ENCODE measurements around the gene PRRT1B. TPM values are rescaled to one million over a fixed set of nuclear protein-coding genes. Genes with fewer than 3 reads are reported as not detected.

The PRRT1B gene
- total RNA-seq, 1 donor from 2014 or later: not detected

DNA sequence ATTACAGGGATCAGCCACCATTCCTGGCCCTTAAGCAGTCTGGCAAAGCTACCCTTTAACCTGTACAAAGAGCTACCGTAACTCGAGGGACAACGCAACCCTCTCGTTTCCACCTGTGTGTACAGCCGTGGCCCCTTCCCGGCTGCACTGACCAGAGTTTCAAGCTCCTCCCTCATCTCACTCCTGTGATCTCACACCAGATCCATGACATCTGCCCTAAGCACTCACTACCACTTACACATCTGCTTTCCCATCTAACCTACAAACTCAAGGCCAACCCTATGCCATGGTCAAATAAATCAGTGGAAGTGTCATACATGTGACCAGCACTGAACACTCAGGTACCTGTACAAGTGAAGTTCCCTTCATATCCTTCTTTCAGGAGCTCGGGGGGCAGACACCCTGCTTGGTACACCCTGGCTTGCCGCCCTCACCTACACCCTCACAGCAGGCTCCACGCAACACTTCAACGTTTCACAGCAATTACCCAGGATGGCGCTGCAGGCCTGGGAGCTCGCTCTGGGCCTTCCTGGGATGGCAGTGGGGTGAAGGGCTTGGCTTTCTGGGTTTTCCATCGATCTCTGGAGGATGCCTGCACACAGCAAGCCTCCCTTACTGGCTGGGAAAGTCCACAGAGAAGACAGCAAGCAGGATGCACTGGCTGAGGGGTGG, 61.7 kb downstream of the PRRT1B start:
- intact Hi-C loops (cut with DNase I): no loop called here
- Histone ChIP-seq H3K4me1 (peaks cover 12 to 43% of the 10 kb centered on the region in 2 donors), H3K36me3 (peaks cover 27 to 33% of the 10 kb centered on the region in 2 donors), H3K27me3 (no peaks in the 10 kb centered on the region), H3K9me3 (no peaks in the 10 kb centered on the region), H3K27ac (peak overlapping the region; percentile 76 to 91), H3K4me3 (no peak overlapping the region)
- TF ChIP-seq, protein P1, sequence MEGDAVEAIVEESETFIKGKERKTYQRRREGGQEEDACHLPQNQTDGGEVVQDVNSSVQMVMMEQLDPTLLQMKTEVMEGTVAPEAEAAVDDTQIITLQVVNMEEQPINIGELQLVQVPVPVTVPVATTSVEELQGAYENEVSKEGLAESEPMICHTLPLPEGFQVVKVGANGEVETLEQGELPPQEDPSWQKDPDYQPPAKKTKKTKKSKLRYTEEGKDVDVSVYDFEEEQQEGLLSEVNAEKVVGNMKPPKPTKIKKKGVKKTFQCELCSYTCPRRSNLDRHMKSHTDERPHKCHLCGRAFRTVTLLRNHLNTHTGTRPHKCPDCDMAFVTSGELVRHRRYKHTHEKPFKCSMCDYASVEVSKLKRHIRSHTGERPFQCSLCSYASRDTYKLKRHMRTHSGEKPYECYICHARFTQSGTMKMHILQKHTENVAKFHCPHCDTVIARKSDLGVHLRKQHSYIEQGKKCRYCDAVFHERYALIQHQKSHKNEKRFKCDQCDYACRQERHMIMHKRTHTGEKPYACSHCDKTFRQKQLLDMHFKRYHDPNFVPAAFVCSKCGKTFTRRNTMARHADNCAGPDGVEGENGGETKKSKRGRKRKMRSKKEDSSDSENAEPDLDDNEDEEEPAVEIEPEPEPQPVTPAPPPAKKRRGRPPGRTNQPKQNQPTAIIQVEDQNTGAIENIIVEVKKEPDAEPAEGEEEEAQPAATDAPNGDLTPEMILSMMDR (IDR thresholded peaks at IDR 0.05): no peak
- DNase-seq (ENCODE audit: low spot score in 2 of 2): no peak

DNA sequence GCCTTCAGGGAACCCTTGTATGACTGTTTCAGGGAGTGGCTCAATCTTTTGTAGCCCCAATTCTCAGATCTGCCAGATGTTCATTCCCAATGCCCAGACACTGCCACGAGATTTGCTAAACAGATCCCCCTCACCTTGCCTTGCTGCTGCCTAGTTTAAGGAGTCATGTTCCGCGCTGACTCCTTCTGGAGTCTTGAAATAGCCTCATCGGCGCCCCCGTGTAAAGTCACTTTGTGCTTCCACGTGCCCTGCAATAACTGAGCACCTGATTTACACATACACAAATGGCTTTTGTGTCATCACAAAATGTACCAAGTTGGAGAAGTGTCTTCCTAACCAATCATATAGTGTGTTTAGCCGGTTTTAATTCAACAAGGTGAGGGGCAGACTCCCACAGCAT, 62.3 kb downstream of the PRRT1B start:
- intact Hi-C loops (cut with DNase I): no loop called here
- DNase-seq (ENCODE audit: low spot score in 2 of 2): no peak
- TF ChIP-seq, protein P1 (IDR thresholded peaks at IDR 0.05): no peak

DNA sequence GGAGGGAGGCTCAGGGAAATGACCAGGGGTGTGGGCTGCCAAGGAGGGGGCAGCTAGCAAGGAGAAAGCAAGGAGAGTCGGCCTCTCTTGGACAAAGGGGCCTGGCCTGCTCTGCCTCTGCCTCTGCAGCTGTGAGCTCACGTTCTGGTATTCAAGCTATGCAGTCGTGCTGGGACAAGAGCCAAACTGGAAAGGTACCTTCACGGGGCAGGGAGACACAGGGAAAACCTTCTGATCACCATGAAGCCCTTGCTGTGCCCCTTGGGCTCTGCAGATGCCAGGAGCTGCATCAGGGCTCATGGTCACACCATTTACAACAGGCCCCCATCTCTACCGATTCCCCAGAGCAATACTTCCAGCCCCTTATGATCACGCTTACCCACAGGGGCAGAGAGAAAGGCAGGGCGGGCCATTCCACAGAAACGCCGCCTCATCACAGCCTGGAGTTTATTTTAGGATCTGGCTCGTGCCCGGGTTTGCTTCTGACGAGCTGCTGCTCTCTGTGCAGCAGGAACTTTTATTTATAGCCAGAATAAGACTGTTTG, 63.2 kb downstream of the PRRT1B start:
- intact Hi-C loops (cut with DNase I): loop anchor here (1.0 to 2.0 kb wide), 4 partner anchors 26 to 132 kb away; partner anchors contain the start of gene RAPGEF1
- Histone ChIP-seq H3K4me3 (peak overlapping the region in 1 of 2 donors; percentile 49), H3K4me1 (peaks cover 12 to 43% of the 10 kb centered on the region in 2 donors)

More for the DNA sequence above, 62.3 kb downstream of the PRRT1B start:
- H3K36me3 ChIP-seq: peaks cover 25 to 29% of the 10 kb centered on the region in 2 donors
- no peaks in the 10 kb centered on the region for H3K9me3 ChIP-seq
- no peak overlapping the region for H3K4me3 ChIP-seq
- peak overlapping the region; percentile 76 to 91 for H3K27ac ChIP-seq
- peaks cover 12 to 43% of the 10 kb centered on the region in 2 donors for H3K4me1 ChIP-seq
- no peaks in the 10 kb centered on the region for H3K27me3 ChIP-seq

More for the DNA sequence above, 63.2 kb downstream of the PRRT1B start:
- H3K27ac ChIP-seq: peak overlapping the region; percentile 76 to 91
- H3K36me3 ChIP-seq: peaks cover 23 to 28% of the 10 kb centered on the region in 2 donors
- H3K9me3 ChIP-seq: no peaks in the 10 kb centered on the region
- H3K27me3 ChIP-seq: no peaks in the 10 kb centered on the region
- DNase-seq (ENCODE audit: low spot score in 2 of 2): peak; percentile 36 to 92
- TF ChIP-seq, protein P1 (IDR thresholded peaks at IDR 0.05): no peak

Other genes with a start within 250 kb of the PRRT1B start
- 199 TPM for gene PRRC2B, start 151.4 kb upstream of the PRRT1B start, total RNA-seq
- 128 TPM for gene POMT1, start 42.6 kb upstream of the PRRT1B start, total RNA-seq
- 39.8 TPM for gene UCK1, start 14.3 kb upstream of the PRRT1B start, total RNA-seq
- gene RAPGEF1, start 194.6 kb downstream of the PRRT1B start, total RNA-seq: 95.5 TPM